Muscle of arm (tissue), 12 donors: ENCODE measurements around the gene COQ8B. TPM values are rescaled to one million over a fixed set of nuclear protein-coding genes. Genes with fewer than 3 reads are reported as not detected.
"Not testable (repeated sequence)": the region's sequence is repeated elsewhere in the genome, so short reads cannot be mapped to it uniquely, and the experiment has no call there.

ENCODE experiments used
- DNase-seq: peaks from one replicate; pipeline ENCODE4 v3.0.0-alpha.2; 2013
- polyA plus RNA-seq, 12 donors: library from polyadenylated mRNA; unstranded; fragments of 120-200 nt; gene quantifications; one replicate each; pipeline ENCODE4 v1.2.1, GENCODE V29; 2013; ENCODE audit not compliant: insufficient read length in 12 of 12

COQ8B gene
- polyA plus RNA-seq, 12 donors, result 14.4 to 33.9 (median 18.4) TPM; not detected in 1

DNA sequence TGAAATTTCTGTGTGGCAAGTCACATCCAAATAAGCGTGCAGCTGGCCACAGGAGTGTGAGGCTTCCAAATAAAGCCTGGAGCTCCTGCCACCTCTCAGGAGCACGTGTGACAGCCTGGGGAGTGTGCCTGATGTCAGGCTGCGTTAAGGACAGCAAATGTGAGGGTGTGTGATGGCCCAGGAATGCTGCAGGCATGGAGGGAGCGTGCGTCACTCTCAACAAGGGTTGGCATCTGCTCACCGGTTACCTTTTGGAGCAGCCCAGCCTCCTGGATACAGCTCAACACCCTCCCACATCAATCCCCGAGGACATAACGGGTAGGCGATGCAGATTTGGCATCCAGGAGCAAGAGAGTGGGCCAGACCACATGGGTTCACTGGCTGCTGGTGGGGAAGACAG lies 45.3 kb downstream of the COQ8B start:
- no peak for DNase-seq

DNA sequence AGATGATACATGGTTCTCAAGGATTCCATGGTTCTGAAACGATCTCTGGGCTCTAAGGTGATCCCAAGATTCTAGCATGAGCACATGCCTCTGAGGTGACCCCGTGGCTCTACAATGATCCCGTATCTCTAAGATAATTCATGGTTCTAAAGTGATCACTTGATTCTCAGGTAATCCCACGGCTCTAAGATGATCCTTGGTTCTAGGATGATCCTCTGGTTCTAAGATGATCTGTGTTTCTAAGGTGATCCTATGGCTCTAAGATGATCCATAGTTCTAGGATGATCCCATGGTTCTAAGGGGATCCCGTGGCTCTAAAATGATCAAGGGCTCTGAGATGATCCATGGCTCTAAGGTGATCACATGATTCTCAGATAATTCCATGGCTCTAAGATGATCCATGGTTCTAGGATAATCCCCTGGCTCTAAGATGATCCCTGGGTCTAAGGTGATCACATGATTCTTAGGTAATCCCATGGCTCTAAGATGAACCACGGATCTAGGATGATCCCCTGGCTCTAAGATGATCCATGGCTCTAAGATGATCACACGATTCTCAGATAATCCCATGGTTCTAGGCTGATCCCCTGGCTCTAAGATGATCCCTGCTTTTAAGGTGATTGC lies 47.6 kb downstream of the COQ8B start:
- no peak for DNase-seq

DNA sequence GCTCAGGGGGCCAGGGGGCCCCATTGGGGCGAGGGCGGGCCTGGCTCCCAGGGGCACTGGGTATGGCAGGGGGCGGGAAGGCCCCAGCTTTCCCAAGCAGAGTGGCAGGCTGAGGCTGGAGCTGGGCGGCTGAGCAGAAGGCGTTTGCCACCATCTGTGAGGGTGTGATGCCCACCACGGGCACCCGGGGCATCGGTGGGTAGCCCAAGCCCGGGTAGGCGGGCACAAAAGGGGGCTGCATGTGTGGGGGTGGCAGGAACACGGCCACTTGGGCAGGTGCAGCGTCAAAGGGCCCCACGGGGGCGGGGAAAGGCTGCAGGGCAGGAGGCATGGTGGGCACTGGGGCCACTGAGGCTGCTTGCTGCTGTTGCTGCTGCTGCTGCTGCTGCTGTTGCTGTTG lies 49.1 kb downstream of the COQ8B start:
- DNase-seq, result no peak

DNA sequence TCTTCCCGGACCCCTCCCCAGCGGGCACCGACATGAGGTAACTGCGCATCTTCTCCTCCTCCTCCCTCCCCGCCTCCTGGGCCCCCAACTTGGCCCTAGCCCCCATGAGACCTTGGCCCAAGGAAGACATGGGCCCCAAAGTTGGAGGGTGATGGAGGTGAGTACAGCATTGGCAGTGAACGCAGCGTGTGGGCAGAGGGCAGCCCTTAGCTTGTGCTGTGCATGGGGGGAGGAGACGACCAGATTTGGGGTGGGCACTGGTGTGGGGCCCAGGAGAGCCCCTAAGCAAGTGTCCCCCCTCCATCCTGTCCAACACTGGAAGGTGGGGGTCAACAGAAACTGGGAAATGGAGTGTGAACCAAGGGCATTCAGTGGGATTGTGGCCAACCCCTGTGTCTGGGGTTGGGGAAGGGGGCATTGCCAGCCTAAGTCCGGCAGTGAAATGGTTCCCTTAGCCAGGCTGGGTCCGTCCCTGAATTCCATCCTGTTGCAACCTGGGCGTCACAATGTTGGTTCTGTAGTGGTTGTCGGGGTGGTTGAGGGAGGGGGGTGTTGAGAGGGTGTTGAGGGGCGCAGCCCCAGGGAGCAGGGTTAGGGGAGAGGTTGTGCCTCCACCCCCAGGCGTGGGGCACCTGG lies 49.8 kb downstream of the COQ8B start:
- DNase-seq, result no peak

DNA sequence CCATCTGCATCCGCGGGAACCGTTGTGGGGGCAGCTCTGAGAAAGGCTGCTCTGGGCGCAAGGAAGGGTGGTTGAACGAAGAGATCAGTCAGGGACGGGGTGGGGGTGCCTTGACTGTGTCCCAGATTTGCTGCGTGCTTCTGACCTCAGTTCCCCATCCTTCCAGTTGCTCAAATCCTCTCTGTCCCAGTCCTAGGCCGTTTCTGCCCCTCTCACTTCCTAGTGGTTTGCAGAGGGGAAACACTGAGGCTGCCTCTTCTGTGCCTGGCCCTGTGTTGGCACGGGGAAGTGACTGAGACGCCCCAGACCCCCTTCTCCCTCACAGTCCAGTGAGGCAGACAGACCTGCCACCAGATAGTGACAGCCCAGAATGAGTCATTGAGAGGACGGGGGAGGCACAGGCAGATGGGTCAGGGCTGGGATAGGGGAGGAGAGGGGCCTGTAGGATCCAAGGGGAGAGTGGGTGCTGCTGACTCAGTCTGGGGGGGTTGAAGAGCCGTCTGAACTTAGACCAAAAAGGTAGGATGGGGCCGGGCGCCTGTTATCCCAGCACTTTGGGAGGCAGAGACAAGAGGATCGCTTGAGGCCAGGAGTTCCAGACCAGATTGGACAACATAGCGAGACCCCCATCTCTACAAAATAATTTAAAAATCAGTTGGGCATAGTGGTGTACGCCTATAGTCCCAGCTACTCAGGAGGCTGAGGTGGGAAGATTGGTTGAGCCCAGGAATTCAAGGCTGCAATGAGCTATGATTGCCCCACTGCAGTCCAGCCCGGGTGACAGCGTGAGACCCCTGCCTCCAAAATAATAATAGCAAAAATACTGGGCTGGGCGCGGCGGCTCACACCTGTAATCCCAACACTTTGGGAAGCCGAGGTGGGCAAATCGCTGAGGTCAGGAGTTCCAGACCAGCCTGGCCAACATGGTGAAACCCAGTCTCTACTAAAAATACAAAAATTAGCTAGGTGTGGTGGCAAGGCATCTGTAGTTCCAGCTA lies 52.7 kb downstream of the COQ8B start:
- no peak for DNase-seq

DNA sequence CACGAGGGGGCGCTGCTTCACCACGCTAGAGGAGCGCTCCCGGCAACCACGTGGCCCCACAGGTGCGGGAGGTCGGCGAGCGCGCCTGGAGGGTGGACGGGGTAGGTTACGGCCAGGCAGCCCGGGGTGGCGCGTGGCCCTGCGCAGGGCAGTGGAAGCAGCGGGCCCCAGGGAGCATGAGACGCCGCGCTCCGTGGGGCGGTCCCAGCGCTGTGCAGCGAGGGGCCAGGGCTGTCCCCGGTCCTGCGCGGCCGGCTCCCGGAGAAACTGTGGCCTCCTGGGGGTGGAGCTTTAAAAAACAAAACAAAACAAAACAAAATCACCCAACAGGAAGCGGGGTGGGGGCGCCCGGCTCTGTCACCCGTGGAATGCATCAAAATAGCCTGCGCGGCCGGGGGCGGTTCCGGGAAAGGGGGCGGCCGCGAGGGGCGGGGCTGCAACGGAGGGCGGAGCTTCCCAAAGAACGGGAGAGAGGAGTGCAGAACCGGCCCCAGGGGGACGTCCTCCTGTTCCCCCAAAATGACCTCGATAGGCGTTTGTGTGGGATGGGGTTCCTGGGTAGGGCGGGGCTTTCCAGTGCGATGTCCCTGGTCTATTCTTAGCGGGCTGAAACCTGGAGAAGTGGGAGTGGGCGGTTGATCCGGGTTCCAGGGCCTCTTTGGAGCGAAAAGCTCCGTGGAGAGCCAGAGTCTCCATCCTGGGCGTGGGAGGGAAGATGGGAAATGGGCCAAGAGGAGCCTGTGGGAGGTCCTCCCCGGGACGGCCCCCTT lies 53.6 kb downstream of the COQ8B start:
- peak; percentile 92 for DNase-seq

DNA sequence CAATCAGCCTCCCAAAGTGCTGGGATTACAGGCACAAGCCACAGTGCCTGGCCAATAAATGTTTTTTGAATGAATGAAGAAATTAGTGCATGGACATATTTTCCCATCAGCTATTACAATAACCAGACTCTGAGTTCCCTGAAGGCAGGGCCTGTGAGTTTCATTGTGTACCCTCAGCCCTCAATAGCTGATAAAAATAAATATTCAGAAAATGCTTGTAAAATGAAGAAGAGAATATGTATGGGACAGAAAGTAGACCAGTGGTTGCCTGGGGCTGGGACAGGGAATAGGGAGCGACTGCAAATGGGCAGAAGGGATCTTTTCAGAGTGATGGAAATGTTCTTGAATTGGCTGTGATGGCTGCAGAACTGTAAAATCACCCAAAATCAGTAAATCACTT lies 55.1 kb downstream of the COQ8B start:
- no peak for DNase-seq

DNA sequence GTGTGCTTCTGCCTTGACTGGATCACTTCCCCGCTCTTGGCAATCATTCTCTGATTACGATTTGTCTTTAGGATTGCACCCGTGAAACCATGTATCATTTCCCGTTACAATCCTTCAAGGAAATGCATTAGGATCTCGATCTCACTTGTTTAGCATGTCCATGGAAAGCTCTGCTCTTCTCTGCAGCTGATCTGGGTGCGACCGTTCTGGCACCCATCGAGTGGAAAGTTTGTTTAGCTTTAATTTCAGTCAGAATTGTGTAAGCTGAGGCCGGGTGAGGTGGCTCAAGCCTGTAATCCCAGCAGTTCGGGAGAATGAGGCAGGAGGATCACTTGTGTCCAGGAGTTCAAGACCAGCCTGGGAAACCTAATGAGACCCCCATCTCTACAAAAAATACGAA lies 57.1 kb downstream of the COQ8B start:
- DNase-seq, result no peak

DNA sequence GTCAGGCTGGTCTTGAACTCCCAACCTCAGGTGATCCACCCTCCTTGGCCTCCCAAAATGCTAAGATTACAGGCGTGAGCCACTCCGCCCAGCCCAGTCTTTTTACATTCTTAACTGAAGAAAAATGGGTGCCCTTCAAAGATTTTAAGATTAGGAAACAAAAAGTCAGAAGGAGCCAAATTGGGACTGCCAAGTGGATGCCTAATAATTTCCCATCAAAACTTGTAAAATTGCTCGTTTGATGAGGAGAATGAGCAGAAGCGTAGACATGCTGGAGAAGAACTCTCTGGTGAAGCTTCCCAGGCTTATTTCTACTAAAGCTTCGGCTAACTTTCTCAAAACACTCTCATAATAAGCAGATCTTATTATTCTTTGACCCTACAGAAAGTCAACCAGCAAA lies 57.6 kb downstream of the COQ8B start:
- DNase-seq, result no peak

DNA sequence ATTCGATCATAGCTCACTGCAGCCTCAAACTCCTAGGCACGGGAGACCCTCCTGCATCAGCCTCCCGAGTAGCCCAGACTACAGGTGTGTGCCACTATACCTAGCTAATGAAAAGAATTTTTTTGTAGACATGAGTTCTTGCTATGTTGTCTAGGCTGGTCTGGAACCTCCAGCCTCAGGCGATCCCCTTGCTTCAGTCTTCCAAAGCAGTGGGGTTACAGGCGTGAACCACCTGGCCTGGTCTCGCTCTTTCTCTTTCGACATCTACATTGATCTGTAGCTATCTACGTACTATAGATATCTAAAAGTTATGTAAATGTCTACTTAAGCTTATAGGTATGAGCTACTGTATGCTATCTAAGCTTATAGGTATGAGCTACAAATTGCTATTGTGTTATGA lies 58.7 kb downstream of the COQ8B start:
- DNase-seq, result no peak

DNA sequence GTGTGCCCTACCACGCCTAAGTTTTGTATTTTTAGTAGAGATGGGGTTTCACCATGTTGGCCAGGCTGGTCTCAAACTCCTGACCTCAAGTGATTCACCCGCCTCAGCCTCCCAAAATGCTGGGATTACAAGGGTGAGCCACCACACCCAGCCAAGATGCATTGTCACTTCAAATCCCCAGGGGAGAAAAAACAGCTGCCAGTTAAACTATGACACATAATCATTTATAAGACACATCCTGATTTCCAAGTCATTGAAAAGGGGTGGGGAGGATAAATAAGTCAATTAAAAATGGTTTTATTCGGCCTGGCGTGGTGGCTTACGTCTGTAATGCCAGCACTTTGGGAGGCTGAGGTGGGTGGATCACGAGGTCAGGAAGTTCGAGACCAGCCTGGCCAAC lies 61.0 kb downstream of the COQ8B start:
- DNase-seq, result not testable (repeated sequence)

DNA sequence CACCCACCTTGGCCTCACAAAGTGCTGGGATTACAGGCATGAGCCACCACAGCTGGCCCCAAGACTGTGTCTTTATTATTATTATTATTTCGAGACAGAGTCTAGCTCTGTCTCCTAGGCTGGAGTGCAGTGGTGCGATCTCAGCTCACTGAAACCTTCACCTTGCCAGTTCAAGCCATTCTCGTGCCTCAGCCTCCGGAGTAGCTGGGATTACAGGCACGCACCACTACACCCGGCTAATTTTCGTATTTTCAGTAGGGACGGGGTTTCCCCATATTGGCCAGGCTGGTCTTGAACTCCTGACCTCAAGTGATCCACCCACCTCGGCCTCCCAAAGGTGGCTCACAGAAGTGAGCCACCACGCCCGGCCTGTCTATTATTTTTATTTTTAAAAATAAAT lies 64.4 kb downstream of the COQ8B start:
- DNase-seq, result not testable (repeated sequence)

DNA sequence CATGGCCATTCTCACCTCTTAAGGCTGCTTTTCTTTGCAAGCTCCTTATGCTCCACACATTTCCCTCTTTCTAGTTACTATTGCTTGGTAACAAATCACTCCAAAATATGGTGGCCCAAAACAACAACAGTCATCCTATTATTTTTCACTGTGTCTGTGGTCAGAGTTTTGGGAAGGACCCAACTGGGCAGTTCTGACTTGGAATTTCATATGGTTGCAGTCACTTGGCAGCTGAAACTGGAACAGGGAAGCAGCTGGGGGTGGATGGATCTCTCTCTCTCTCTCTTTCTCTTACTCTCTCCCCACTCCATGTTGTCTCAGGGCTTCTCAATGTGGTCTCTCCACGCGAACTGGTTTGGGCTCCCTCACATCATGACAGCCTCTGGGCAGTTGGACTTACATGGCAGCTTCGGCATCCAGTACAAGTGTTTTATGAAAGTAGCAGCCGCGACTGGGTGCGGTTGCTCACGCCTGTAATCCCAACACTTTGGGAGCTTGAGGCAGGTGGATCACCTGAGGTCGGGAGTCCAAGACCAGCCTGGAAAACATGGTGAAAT lies 65.9 kb downstream of the COQ8B start:
- DNase-seq, result no peak

DNA sequence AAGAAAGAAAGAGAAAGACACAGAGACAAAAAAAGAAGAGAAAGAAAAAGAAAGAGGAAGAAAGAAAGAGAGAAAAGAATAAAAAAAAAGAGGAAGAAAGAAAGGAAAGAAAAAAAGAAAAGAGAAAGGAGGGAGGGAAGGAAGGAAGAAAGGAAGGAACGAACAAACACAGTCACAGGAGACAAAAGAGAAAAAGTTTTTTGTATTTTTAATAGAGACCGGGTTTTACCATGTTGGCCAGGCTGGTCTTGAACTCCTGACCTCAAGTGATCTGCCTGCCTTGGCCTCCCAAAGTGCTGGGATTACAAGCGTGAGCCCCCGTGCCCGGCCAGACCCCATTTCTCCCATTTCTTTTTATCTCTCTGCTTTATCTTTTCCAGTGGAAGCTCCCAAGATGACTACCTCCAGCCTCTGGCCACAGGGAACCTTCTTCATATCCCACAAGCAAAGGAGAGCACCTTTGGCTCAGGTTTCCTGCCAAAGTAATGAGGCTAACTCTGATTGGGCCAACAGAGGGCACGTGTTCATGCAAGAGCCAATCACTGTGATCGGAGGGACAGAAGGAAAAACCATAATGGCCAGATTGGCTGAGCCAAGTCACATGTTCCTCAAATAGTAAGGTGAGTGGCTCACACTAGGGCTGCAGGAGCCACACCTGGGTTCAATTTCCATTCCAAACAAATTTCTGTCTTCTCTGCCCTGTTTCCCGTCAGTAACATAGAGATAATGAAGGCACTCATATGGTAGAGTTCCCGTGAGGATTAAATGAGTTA lies 66.6 kb downstream of the COQ8B start:
- not testable (repeated sequence) for DNase-seq

DNA sequence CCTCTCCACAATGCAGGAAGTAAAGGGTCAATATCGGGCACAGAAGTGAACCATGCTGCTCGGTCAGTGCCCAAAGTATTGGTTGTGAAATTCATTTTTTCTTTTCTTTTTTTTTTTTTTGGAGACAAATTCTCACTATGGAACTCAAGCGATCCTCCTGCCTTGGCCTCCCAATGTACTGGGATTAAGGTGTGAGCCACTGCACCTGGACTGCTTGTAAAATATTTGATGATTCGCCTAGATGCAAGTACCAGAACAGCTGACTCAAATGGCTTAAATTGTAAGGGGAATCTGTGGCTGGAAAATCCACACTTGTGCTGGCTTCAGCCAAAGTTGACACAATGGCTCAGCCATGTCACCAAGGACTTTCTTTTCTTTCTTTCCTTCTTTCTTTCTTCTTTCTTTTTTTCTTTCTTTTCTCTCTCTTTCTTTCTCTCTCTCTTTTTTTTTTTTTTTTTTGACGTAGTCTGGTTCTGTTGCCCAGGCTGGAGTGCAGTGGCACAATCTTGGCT lies 69.9 kb downstream of the COQ8B start:
- DNase-seq, result no peak

DNA sequence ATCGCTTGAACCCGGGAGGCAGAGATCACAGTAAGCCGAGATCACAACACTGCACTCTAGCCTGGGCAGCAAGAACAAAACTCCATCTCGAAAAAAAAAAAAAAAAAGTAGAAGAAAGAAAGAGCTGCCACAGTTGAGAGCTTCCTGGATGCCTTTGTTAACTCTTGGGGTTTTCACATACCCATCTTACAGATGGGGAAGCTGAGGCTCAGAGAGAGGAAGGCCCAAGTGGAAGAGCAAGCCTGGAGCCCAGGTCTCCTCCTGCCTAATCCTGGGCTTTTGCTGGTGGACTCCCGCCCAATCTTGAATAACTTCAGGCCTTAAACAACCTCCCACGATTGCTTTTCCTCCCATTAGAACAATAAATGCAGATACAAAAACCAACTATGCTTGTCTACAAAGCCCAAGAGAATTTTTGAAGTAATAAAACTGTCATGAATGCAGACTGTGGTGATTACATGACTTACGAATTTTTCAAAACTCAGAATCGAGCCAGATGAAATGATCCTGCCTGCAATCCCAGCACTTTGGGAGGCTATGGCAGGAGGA lies 73.9 kb downstream of the COQ8B start:
- no peak for DNase-seq

DNA sequence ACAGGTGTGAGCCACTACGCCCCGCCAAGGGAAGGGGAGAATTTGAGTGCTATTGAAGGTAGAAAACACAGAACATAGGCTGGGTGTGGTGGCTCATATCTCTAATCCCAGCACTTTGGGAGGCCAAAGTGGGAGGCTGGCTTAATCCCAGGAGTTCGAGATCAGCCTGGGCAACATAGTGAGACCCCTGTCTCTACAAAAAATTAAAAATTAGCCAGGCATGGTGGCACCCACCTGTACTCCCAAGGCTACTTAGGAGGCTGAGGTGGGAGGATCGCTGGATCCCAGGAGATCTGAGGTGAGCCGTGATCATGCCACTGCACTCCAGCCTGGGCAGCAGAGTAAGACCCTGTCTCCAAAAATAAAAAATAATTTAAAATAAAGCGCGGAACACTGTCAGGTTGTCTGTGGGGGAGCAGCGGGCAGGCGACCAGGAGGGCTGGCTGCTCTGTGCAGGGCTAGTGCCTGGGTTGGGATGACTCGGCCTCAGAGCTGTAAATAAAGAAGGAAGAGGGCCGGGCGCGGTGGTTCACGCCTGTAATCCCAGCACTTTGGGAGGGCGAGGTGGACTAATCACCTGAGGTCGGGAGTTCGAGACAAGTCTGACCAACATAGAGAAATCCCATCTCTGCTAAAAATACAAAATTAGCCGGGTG lies 74.5 kb downstream of the COQ8B start:
- DNase-seq, result no peak
